H9 (cell line): ENCODE results near the gene PTPRJ. TPM values are rescaled to one million over a fixed set of nuclear protein-coding genes. Genes with fewer than 3 reads are reported as not detected.

Experiments
- DNase-seq: peaks from one replicate; pipeline ENCODE4 v3.0.0-alpha.2; 2017
- H2AFZ ChIP-seq: one replicate; pipeline ENCODE4 v1.6.1; 2013; ENCODE audit warnings: mild to moderate bottlenecking, low read length, control low read depth, moderate library complexity
- H2AK5ac ChIP-seq: 2 replicates; pipeline ENCODE4 v1.6.1; 2013; ENCODE audit warnings: low read length, control low read depth, mixed read lengths; ENCODE audit not compliant: insufficient read length
- H2BK120ac ChIP-seq: one replicate; pipeline ENCODE4 v1.6.1; 2013; ENCODE audit warnings: low read depth, mild to moderate bottlenecking, low read length, control low read depth, inconsistent platforms; ENCODE audit not compliant: poor library complexity, severe bottlenecking
- H2BK12ac ChIP-seq: 2 replicates; pipeline ENCODE4 v1.6.1; 2013; ENCODE audit warnings: low read length, control low read depth, mixed read lengths, low read depth; ENCODE audit not compliant: insufficient read length
- H2BK15ac ChIP-seq: 2 replicates; pipeline ENCODE4 v1.6.1; 2013; ENCODE audit warnings: low read depth, low read length, control low read depth
- H2BK20ac ChIP-seq: one replicate; pipeline ENCODE4 v1.6.1; 2013; ENCODE audit warnings: low read depth, mild to moderate bottlenecking, low read length, control low read depth, inconsistent platforms; ENCODE audit not compliant: poor library complexity, severe bottlenecking
- H2BK5ac ChIP-seq: 2 replicates; pipeline ENCODE4 v1.6.1; 2013; ENCODE audit warnings: low read length, control low read depth, mixed read lengths; ENCODE audit not compliant: insufficient read length
- H3K14ac ChIP-seq: 2 replicates; pipeline ENCODE4 v1.6.1; 2013; ENCODE audit warnings: low read length, control low read depth; ENCODE audit not compliant: insufficient read depth
- H3K18ac ChIP-seq: 2 replicates; pipeline ENCODE4 v1.6.1; 2013; ENCODE audit warnings: low read depth, mild to moderate bottlenecking, mixed read lengths, low read length, control low read depth; ENCODE audit not compliant: insufficient read length
- H3K23ac ChIP-seq: 2 replicates; pipeline ENCODE4 v1.6.1; 2013; ENCODE audit warnings: low read length, control low read depth, mixed read lengths, low read depth; ENCODE audit not compliant: insufficient read length
- H3K23me2 ChIP-seq: 2 replicates; pipeline ENCODE4 v1.6.1; 2013; ENCODE audit warnings: low read depth, mild to moderate bottlenecking, mixed read lengths, low read length, control low read depth; ENCODE audit not compliant: insufficient read length, poor library complexity, severe bottlenecking
- H3K27ac ChIP-seq: 2 replicates; pipeline ENCODE4 v1.5.1; 2013; ENCODE audit warnings: low read length, control low read depth, mixed read lengths, low read depth; ENCODE audit not compliant: insufficient read length
- H3K27me3 ChIP-seq: 2 replicates; pipeline ENCODE4 v1.6.1; 2013; ENCODE audit warnings: low read length, control low read depth, inconsistent platforms; ENCODE audit not compliant: insufficient read depth
- H3K4ac ChIP-seq: 2 replicates; pipeline ENCODE4 v1.6.1; 2013; ENCODE audit warnings: low read depth, mild to moderate bottlenecking, control low read depth, inconsistent platforms, low read length, moderate library complexity
- H3K4me1 ChIP-seq: 2 replicates; pipeline ENCODE4 v1.6.1; 2013; ENCODE audit warnings: low read length, control low read depth, inconsistent platforms; ENCODE audit not compliant: insufficient read depth
- H3K4me2 ChIP-seq: 2 replicates; pipeline ENCODE4 v1.6.1; 2013; ENCODE audit warnings: low read length, control low read depth, mixed read lengths; ENCODE audit not compliant: insufficient read length, insufficient read depth
- H3K56ac ChIP-seq: 2 replicates; pipeline ENCODE4 v1.6.1; 2013; ENCODE audit warnings: low read depth, mild to moderate bottlenecking, mixed read lengths, low read length, control low read depth; ENCODE audit not compliant: insufficient read length
- H3K79me1 ChIP-seq: 2 replicates; pipeline ENCODE4 v1.6.1; 2013; ENCODE audit warnings: low read depth, mild to moderate bottlenecking, moderate library complexity, low read length, control low read depth, inconsistent platforms; ENCODE audit not compliant: insufficient read depth, poor library complexity, severe bottlenecking
- H3K79me2 ChIP-seq: 2 replicates; pipeline ENCODE4 v1.6.1; 2013; ENCODE audit warnings: low read length, control low read depth, inconsistent platforms; ENCODE audit not compliant: insufficient read depth
- H3K9ac ChIP-seq: 2 replicates; pipeline ENCODE4 v1.6.1; 2013; ENCODE audit warnings: low read length, control low read depth, mixed read lengths; ENCODE audit not compliant: insufficient read length; ENCODE audit errors: extremely low read depth
- H3K9me3 ChIP-seq: one replicate; pipeline ENCODE4 v1.6.1; 2013; ENCODE audit warnings: low read depth, low read length, inconsistent platforms; ENCODE audit not compliant: control insufficient read depth
- H3T11ph ChIP-seq: one replicate; pipeline ENCODE4 v1.6.1; 2013; ENCODE audit warnings: mild to moderate bottlenecking, low read length, control low read depth, inconsistent platforms
- H4K20me1 ChIP-seq: one replicate; pipeline ENCODE4 v1.6.1; 2013; ENCODE audit not compliant: control insufficient read depth, insufficient read length, insufficient read depth
- H4K5ac ChIP-seq: 2 replicates; pipeline ENCODE4 v1.6.1; 2013; ENCODE audit warnings: low read depth, mild to moderate bottlenecking, mixed read lengths, low read length, control low read depth; ENCODE audit not compliant: insufficient read length
- H4K8ac ChIP-seq: replicated peaks from 2 replicates; pipeline ENCODE4 v1.6.1; 2013; ENCODE audit warnings: low read length, control low read depth, mixed read lengths, low read depth; ENCODE audit not compliant: insufficient read length
- H4K91ac ChIP-seq: 2 replicates; pipeline ENCODE4 v1.6.1; 2013; ENCODE audit warnings: low read depth, mild to moderate bottlenecking, moderate library complexity, mixed read lengths, low read length, control low read depth; ENCODE audit not compliant: insufficient read length
- H3K27ac Mint-ChIP-seq, 3 experiments: 2 replicates in 2 of 3; 3 replicates in 1 of 3; pipeline ENCODE4 v1.8.0; 2020 to 2021; ENCODE audit warnings: mixed read lengths in 3 of 3, mild to moderate bottlenecking in 1 of 3, moderate library complexity in 1 of 3
- H3K27me3 Mint-ChIP-seq: 2 replicates; pipeline ENCODE4 v1.8.0; 2021; ENCODE audit warnings: low read depth, mild to moderate bottlenecking, moderate library complexity, mixed read lengths
- H3K36me3 Mint-ChIP-seq, 3 experiments: 2 replicates in 2 of 3; 3 replicates in 1 of 3; pipeline ENCODE4 v1.8.0; 2020 to 2021; ENCODE audit warnings: low read depth in 3 of 3, mixed read lengths in 3 of 3; ENCODE audit not compliant: insufficient read depth in 1 of 3
- H3K4me1 Mint-ChIP-seq, 2 experiments: 2 replicates each; pipeline ENCODE4 v1.8.0; 2020; ENCODE audit warnings: mixed read lengths in 2 of 2
- H3K4me3 Mint-ChIP-seq, 2 experiments: 2 replicates in 1 of 2; 3 replicates in 1 of 2; pipeline ENCODE4 v1.8.0; 2020 to 2021; ENCODE audit warnings: mild to moderate bottlenecking in 2 of 2, mixed read lengths in 2 of 2, moderate library complexity in 1 of 2
- H3K9me3 Mint-ChIP-seq, 2 experiments: 2 replicates in 1 of 2; 3 replicates in 1 of 2; pipeline ENCODE4 v1.8.0; 2020; ENCODE audit warnings: mild to moderate bottlenecking in 2 of 2, mixed read lengths in 2 of 2, moderate library complexity in 1 of 2
- WGBS: extraction: QIAGEN DNeasy Blood & Tissue Kit; methylation state at CpG from one replicate; pipeline ENCODE4 v1.1.7; 2013; ENCODE audit warnings: missing lambda C conversion rate, low lambda C conversion rate, mixed read lengths; ENCODE audit not compliant: insufficient read length; ENCODE audit errors: extremely low coverage; 5-methylcytosine and 5-hydroxymethylcytosine counted together
- total RNA-seq: library from RNA; stranded (reverse); gene quantifications from 2 replicates; pipeline ENCODE4 v1.2.1, GENCODE V29; 2021
- TF ChIP-seq, protein P1 (sequence below): fragments of 200-600 bp; sonication (generic); conservative IDR thresholded peaks from 3 replicates; pipeline ENCODE4 v1.8.0; 2021; ENCODE audit warnings: antibody characterized with exemption, mild to moderate bottlenecking

Gene PTPRJ
- total RNA-seq, 1 experiment from 2014 or later, result 10.6 TPM

- no peak overlapping the region for H4K91ac ChIP-seq
- no peak overlapping the region for H2BK12ac ChIP-seq
- no peaks in the 10 kb centered on the region for H3K27me3 ChIP-seq
- H2BK5ac ChIP-seq, result no peak overlapping the region
- TF ChIP-seq, protein P1, sequence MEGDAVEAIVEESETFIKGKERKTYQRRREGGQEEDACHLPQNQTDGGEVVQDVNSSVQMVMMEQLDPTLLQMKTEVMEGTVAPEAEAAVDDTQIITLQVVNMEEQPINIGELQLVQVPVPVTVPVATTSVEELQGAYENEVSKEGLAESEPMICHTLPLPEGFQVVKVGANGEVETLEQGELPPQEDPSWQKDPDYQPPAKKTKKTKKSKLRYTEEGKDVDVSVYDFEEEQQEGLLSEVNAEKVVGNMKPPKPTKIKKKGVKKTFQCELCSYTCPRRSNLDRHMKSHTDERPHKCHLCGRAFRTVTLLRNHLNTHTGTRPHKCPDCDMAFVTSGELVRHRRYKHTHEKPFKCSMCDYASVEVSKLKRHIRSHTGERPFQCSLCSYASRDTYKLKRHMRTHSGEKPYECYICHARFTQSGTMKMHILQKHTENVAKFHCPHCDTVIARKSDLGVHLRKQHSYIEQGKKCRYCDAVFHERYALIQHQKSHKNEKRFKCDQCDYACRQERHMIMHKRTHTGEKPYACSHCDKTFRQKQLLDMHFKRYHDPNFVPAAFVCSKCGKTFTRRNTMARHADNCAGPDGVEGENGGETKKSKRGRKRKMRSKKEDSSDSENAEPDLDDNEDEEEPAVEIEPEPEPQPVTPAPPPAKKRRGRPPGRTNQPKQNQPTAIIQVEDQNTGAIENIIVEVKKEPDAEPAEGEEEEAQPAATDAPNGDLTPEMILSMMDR, result no peak
- H3K14ac ChIP-seq, result no peak overlapping the region
- H3K27ac Mint-ChIP-seq, result no peak overlapping the region
- no peak overlapping the region for H3K4me2 ChIP-seq
- no peak overlapping the region for H2AK5ac ChIP-seq
- H2BK20ac ChIP-seq, result no peak overlapping the region
- no peak overlapping the region for H3K9ac ChIP-seq
- no peaks in the 10 kb centered on the region for H3K23me2 ChIP-seq
- no peak overlapping the region for H3K23ac ChIP-seq
- no peaks in the 10 kb centered on the region for H3K9me3 Mint-ChIP-seq
- H3K27ac ChIP-seq, result no peak overlapping the region
- H3K4me1 Mint-ChIP-seq, result peaks cover 18 to 36% of the 10 kb centered on the region in 2 experiments
- no peaks in the 10 kb centered on the region for H4K20me1 ChIP-seq
- no peak overlapping the region for H3K4me3 Mint-ChIP-seq
- no peaks in the 10 kb centered on the region for H3K27me3 Mint-ChIP-seq
- no peak overlapping the region for H3T11ph ChIP-seq
- no peak overlapping the region for H3K18ac ChIP-seq
- no peak overlapping the region for H3K4ac ChIP-seq
- H3K4me1 ChIP-seq, result no peaks in the 10 kb centered on the region; the same call in 1 of the 2 replicates
- H4K5ac ChIP-seq, result no peak overlapping the region
- H2BK120ac ChIP-seq, result no peak overlapping the region
- no peaks in the 10 kb centered on the region; the same call in 1 of the 2 replicates for H3K79me2 ChIP-seq
- DNase-seq, result no peak
- no CpG with 5 or more reads among the region's 2 CpGs for WGBS
- H4K8ac ChIP-seq, result no peak overlapping the region
- no peaks in the 10 kb centered on the region for H3K79me1 ChIP-seq
- no peak overlapping the region for H2AFZ ChIP-seq
- no peak overlapping the region for H2BK15ac ChIP-seq
- H3K9me3 ChIP-seq, result no peaks in the 10 kb centered on the region
- H3K36me3 Mint-ChIP-seq, result no peaks in the 10 kb centered on the region
- no peak overlapping the region for H3K56ac ChIP-seq
Observed at GRCh38 chr11:47989779-47990178, 9.4 kb downstream of the PTPRJ start.
